HEK293T (cell line): ENCODE data around the gene ANKS1B.

Experiments used
- BHLHE40 ChIP-seq: fragments of 450-650 bp; IDR thresholded peaks from 2 replicates; pipeline ENCODE4 v1.6.1; 2016; ENCODE audit warnings: mild to moderate bottlenecking, moderate library complexity, borderline replicate concordance
- CTBP1 ChIP-seq: fragments of 450-650 bp; IDR thresholded peaks from 2 replicates; pipeline ENCODE4 v1.6.1; 2016; ENCODE audit warnings: borderline replicate concordance
- FOXK2 ChIP-seq: fragments of 450-650 bp; IDR thresholded peaks from 2 replicates; pipeline ENCODE4 v1.6.1; 2016; ENCODE audit warnings: mild to moderate bottlenecking
- FOXM1 ChIP-seq: fragments of 450-650 bp; IDR thresholded peaks from 2 replicates; pipeline ENCODE4 v1.6.1; 2017; ENCODE audit warnings: mild to moderate bottlenecking, borderline replicate concordance
- L3MBTL2 ChIP-seq: fragments of 450-650 bp; conservative IDR thresholded peaks from 2 replicates; pipeline ENCODE4 v1.6.1; 2016; ENCODE audit warnings: mild to moderate bottlenecking
- TF ChIP-seq, protein P1 (sequence below): fragments of 450-650 bp; IDR thresholded peaks from 2 replicates; pipeline ENCODE4 v1.6.1; 2016

DNA sequence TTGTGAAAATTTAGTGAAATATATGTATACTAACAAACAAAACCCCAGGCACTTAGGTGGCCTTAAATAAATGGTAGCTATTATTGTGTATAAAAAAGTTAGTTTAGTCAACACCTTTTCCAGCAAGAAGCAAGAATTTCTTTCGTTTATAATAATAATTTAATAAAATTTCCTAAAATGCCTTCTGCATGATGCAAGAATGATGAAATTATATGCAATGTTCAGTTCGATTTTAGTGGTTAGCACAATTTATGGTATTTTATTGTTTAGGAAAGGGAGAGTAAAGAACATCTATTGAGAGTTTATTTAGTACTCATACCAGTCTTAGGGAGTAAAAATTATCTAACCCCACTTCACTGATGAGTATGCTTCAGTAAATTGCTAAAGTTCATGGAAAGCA lies 1048.9 kb downstream of the ANKS1B start:
- TF ChIP-seq L3MBTL2: no peak
- no peak for TF ChIP-seq FOXM1
- TF ChIP-seq FOXK2: no peak
- TF ChIP-seq, protein P1, sequence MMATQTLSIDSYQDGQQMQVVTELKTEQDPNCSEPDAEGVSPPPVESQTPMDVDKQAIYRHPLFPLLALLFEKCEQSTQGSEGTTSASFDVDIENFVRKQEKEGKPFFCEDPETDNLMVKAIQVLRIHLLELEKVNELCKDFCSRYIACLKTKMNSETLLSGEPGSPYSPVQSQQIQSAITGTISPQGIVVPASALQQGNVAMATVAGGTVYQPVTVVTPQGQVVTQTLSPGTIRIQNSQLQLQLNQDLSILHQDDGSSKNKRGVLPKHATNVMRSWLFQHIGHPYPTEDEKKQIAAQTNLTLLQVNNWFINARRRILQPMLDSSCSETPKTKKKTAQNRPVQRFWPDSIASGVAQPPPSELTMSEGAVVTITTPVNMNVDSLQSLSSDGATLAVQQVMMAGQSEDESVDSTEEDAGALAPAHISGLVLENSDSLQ: no peak
- TF ChIP-seq CTBP1: no peak
- no peak for TF ChIP-seq BHLHE40
